ENCODE data around the gene NUDT3. TPM values are rescaled to one million over a fixed set of nuclear protein-coding genes. Genes with fewer than 3 reads are reported as not detected.

Gene NUDT3
- total and polyA plus RNA-seq, 9 of the 15 experiments (the other 6 are each of a cell fraction or from before 2014, with no cell fraction given) = 5.4 to 81.2 (median 56.4) TPM

DNA sequence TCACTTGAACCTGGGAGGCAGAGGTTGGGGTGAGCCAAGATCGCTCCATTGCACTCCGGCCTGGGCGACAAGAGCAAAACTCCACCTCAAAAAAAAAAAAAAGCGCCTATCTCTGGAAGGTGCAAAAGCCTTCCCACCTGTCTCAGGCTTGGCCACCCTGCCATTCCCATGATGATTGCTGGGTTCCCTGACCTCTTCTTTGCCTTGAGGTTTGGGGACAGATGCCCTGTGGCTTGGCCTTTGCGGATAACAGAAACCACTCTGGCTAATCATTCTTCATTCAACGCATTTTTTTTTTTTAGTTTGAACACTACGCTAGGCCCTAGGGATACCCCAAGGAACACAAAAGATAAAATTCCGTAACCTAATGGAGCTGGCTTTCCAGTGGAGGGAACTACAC, 162.6 kb downstream of the NUDT3 start:
- H4K20me1 ChIP-seq (replicated peaks; ENCODE audit: control insufficient read depth, insufficient read depth, low read length) = no peaks in the 10 kb centered on the region
- H3K36me3 ChIP-seq (ENCODE audit: control insufficient read depth, insufficient read depth, low read length) = no peaks in the 10 kb centered on the region
- in situ Hi-C loops (cut with MboI) (no loop called here), intact Hi-C loops (cut with micrococcal nuclease) (no loop called here)
- no peaks in the 10 kb centered on the region for H3K9me3 ChIP-seq (replicated peaks; ENCODE audit: control insufficient read depth, insufficient read depth, low read depth, low read length)
- POLR2A ChIA-PET = interaction anchor here (1.7 kb wide), 1 partner anchor 14 kb away, joined by 10 read pairs; no protein-coding TSS in a partner anchor
- no peak overlapping the region for H2AFZ ChIP-seq (ENCODE audit: low read depth, low read length)
- no peak overlapping the region for H3K4me2 ChIP-seq (ENCODE audit: insufficient read depth, low read length)
- BruUV-seq (replicated peaks) = no TSS peak
- FAIRE-seq (no peak), DNase-seq (ENCODE audit: extremely low read depth in 1 of 4, low spot score in 3 of 4) (no peak), ATAC-seq (no peak)
- H3K9me1 ChIP-seq (ENCODE audit: control insufficient read depth, insufficient read depth, low read length) = no peaks in the 10 kb centered on the region
- no peaks in the 10 kb centered on the region for H3K27me3 ChIP-seq (ENCODE audit: control insufficient read depth in 2 of 2, insufficient read depth in 2 of 2, low read length in 2 of 2)
- no peak overlapping the region for H3K9ac ChIP-seq (ENCODE audit: insufficient read depth in 1 of 2, low read depth in 2 of 2, low read length in 2 of 2)
- CTCF ChIA-PET (ENCODE audit: low intra/inter-chr PET ratio) = no interaction called here
- H3K4me1 ChIP-seq (replicated peaks in 1 of 2; ENCODE audit: control insufficient read depth in 2 of 2, insufficient read depth in 2 of 2, low read length in 2 of 2) = peaks cover 28 to 33% of the 10 kb centered on the region in 2 experiments
- H3K27ac ChIP-seq (ENCODE audit: extremely low read depth, low read depth, low read length) = no peak overlapping the region
- WGBS (ENCODE audit: insufficient coverage, low coverage, missing lambda C conversion rate) = 70% methylated on average over 8 of the region's 8 CpGs
- no peak overlapping the region for H3K4me3 ChIP-seq
- H3K79me2 ChIP-seq (ENCODE audit: control insufficient read depth, insufficient read depth, low read length) = no peaks in the 10 kb centered on the region
- TF ChIP-seq MTA1 (IDR thresholded peaks at IDR 0.05; ENCODE audit: borderline replicate concordance) = no peak
- TF ChIP-seq, protein P1, sequence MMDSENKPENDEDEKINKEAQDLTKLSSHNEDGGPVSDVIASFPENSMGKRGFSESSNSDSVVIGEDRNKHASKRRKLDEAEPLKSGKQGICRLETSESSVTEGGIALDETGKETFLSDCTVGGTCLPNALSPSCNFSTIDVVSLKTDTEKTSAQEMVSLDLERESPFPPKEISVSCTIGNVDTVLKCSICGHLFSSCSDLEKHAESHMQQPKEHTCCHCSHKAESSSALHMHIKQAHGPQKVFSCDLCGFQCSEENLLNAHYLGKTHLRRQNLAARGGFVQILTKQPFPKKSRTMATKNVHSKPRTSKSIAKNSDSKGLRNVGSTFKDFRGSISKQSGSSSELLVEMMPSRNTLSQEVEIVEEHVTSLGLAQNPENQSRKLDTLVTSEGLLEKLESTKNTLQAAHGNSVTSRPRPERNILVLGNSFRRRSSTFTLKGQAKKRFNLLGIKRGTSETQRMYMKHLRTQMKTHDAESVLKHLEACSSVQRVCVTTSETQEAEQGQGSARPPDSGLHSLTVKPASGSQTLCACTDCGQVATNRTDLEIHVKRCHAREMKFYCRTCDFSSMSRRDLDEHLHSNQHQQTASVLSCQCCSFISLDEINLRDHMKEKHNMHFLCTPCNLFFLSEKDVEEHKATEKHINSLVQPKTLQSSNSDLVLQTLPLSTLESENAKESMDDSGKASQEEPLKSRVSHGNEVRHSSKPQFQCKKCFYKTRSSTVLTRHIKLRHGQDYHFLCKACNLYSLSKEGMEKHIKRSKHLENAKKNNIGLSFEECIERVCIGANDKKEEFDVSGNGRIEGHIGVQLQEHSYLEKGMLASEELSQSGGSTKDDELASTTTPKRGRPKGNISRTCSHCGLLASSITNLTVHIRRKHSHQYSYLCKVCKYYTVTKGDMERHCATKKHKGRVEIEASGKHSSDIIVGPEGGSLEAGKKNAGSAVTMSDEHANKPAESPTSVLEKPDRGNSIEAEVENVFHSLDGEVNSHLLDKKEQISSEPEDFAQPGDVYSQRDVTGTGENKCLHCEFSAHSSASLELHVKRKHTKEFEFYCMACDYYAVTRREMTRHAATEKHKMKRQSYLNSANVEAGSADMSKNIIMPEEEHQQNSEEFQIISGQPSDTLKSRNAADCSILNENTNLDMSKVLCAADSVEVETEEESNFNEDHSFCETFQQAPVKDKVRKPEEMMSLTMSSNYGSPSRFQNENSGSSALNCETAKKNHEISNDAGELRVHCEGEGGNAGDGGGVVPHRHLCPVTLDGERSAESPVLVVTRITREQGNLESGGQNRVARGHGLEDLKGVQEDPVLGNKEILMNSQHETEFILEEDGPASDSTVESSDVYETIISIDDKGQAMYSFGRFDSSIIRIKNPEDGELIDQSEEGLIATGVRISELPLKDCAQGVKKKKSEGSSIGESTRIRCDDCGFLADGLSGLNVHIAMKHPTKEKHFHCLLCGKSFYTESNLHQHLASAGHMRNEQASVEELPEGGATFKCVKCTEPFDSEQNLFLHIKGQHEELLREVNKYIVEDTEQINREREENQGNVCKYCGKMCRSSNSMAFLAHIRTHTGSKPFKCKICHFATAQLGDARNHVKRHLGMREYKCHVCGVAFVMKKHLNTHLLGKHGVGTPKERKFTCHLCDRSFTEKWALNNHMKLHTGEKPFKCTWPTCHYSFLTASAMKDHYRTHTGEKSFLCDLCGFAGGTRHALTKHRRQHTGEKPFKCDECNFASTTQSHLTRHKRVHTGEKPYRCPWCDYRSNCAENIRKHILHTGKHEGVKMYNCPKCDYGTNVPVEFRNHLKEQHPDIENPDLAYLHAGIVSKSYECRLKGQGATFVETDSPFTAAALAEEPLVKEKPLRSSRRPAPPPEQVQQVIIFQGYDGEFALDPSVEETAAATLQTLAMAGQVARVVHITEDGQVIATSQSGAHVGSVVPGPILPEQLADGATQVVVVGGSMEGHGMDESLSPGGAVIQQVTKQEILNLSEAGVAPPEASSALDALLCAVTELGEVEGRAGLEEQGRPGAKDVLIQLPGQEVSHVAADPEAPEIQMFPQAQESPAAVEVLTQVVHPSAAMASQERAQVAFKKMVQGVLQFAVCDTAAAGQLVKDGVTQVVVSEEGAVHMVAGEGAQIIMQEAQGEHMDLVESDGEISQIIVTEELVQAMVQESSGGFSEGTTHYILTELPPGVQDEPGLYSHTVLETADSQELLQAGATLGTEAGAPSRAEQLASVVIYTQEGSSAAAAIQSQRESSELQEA (IDR thresholded peaks at IDR 0.05; ENCODE audit: low read depth) = no peak
- no peak for TF ChIP-seq THRAP3 (IDR thresholded peaks at IDR 0.05; ENCODE audit: borderline replicate concordance)
- TF ChIP-seq ZNF165 (CRISPR knock-in tag; IDR thresholded peaks at IDR 0.05; ENCODE audit: borderline replicate concordance) = no peak
- TF ChIP-seq, protein P2, sequence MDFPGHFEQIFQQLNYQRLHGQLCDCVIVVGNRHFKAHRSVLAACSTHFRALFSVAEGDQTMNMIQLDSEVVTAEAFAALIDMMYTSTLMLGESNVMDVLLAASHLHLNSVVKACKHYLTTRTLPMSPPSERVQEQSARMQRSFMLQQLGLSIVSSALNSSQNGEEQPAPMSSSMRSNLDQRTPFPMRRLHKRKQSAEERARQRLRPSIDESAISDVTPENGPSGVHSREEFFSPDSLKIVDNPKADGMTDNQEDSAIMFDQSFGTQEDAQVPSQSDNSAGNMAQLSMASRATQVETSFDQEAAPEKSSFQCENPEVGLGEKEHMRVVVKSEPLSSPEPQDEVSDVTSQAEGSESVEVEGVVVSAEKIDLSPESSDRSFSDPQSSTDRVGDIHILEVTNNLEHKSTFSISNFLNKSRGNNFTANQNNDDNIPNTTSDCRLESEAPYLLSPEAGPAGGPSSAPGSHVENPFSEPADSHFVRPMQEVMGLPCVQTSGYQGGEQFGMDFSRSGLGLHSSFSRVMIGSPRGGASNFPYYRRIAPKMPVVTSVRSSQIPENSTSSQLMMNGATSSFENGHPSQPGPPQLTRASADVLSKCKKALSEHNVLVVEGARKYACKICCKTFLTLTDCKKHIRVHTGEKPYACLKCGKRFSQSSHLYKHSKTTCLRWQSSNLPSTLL (IDR thresholded peaks at IDR 0.05) = no peak
- no peak for TF ChIP-seq NFRKB (IDR thresholded peaks at IDR 0.05; ENCODE audit: low read depth)
- no peak for TF ChIP-seq HMG20A (CRISPR knock-in tag; conservative IDR thresholded peaks at IDR 0.05)
- no peak for TF ChIP-seq ATF7 (IDR thresholded peaks at IDR 0.05)
- no peak for TF ChIP-seq HIVEP1 (CRISPR knock-in tag; IDR thresholded peaks at IDR 0.05)
- TF ChIP-seq, protein P3, sequence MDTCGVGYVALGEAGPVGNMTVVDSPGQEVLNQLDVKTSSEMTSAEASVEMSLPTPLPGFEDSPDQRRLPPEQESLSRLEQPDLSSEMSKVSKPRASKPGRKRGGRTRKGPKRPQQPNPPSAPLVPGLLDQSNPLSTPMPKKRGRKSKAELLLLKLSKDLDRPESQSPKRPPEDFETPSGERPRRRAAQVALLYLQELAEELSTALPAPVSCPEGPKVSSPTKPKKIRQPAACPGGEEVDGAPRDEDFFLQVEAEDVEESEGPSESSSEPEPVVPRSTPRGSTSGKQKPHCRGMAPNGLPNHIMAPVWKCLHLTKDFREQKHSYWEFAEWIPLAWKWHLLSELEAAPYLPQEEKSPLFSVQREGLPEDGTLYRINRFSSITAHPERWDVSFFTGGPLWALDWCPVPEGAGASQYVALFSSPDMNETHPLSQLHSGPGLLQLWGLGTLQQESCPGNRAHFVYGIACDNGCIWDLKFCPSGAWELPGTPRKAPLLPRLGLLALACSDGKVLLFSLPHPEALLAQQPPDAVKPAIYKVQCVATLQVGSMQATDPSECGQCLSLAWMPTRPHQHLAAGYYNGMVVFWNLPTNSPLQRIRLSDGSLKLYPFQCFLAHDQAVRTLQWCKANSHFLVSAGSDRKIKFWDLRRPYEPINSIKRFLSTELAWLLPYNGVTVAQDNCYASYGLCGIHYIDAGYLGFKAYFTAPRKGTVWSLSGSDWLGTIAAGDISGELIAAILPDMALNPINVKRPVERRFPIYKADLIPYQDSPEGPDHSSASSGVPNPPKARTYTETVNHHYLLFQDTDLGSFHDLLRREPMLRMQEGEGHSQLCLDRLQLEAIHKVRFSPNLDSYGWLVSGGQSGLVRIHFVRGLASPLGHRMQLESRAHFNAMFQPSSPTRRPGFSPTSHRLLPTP (IDR thresholded peaks at IDR 0.05; ENCODE audit: borderline replicate concordance, extremely low read depth, insufficient read length) = no peak
